K562 (cell line): ENCODE data around the gene CFAP157. TPM values are rescaled to one million over a fixed set of nuclear protein-coding genes. Genes with fewer than 3 reads are reported as not detected.

Experiments
- ATAC-seq: fragments of 200-7000 bp; cut with Tn5 transposase; 3 replicates; pipeline ENCODE4 v1.9.1; 2020; ENCODE audit warnings: moderate library complexity
- BruUV-seq: library from RNA; stranded (reverse); fragments of 400-500 nt; replicated peaks from 2 replicates; lab custom pipeline; 2021; lab: Mats Ljungman, UMichigan
- CTCF ChIA-PET: fragments of 300-600 bp; formaldehyde crosslinking; extraction: SDS; loops from one replicate; lab custom pipeline; 2021; ENCODE audit warnings: low intra/inter-chr PET ratio; lab: Yijun Ruan, JAX
- POLR2A ChIA-PET: fragments of 300-600, 350-650 bp; sonication (Branson Sonifier 250); formaldehyde crosslinking; extraction: SDS; loops from one replicate; lab custom pipeline; 2021; ENCODE audit warnings: antibody characterized with exemption, inconsistent platforms; lab: Yijun Ruan, JAX
- DNase-seq, 4 experiments: peaks; one replicate each; pipeline versions ENCODE4 v3.0.0 to v3.0.0-alpha.2; 2011 to 2018; ENCODE audit warnings: low spot score in 3 of 4, mixed read lengths in 3 of 4; ENCODE audit errors: extremely low read depth in 1 of 4
- FAIRE-seq: peaks from 2 replicates; lab custom pipeline; 2011; peaks lifted over from hg19 to GRCh38; lab: Jason Lieb, UNC
- H2AFZ ChIP-seq: 2 replicates; pipeline ENCODE4 v1.6.0; 2011; ENCODE audit warnings: low read depth, low read length, control low read depth, inconsistent platforms
- H3K27ac ChIP-seq: fragments of 200-600 bp; 3 replicates; pipeline ENCODE4 v1.8.0; 2011; ENCODE audit warnings: low read depth, mild to moderate bottlenecking, control low read depth, inconsistent platforms, low read length, moderate library complexity, mixed read lengths; ENCODE audit errors: extremely low read depth
- H3K27me3 ChIP-seq, 2 experiments: fragments of 300-600 bp in 1 of 2; 2 replicates in 1 of 2; 3 replicates in 1 of 2; pipeline versions ENCODE4 v1.6.0 to v1.8.0; 2011; ENCODE audit warnings: inconsistent platforms in 2 of 2, low read length in 2 of 2, mild to moderate bottlenecking in 1 of 2, mixed read lengths in 1 of 2, moderate library complexity in 1 of 2; ENCODE audit not compliant: control insufficient read depth in 2 of 2, insufficient read depth in 2 of 2
- H3K36me3 ChIP-seq: fragments of 300-600 bp; 3 replicates; pipeline ENCODE4 v1.8.0; 2011; ENCODE audit warnings: mild to moderate bottlenecking, low read length, inconsistent platforms; ENCODE audit not compliant: control insufficient read depth, insufficient read depth
- H3K4me1 ChIP-seq, 2 experiments: fragments of 200-600 bp in 1 of 2; replicated peaks in 1 of 2; 2 replicates in 1 of 2; 3 replicates in 1 of 2; pipeline versions ENCODE4 v1.5.1 to v1.8.0; 2011; ENCODE audit warnings: inconsistent platforms in 2 of 2, low read length in 2 of 2, mild to moderate bottlenecking in 1 of 2, mixed read lengths in 1 of 2, moderate library complexity in 1 of 2; ENCODE audit not compliant: control insufficient read depth in 2 of 2, insufficient read depth in 2 of 2
- H3K4me2 ChIP-seq: 2 replicates; pipeline ENCODE4 v1.6.1; 2011; ENCODE audit warnings: low read length, control low read depth, inconsistent platforms, mixed read lengths; ENCODE audit not compliant: insufficient read depth
- H3K4me3 ChIP-seq: fragments of 200-600 bp; sonication (generic), shearing (Covaris generic); 2 replicates; pipeline ENCODE4 v1.5.1; 2016; ENCODE audit warnings: control low read depth, inconsistent platforms
- H3K79me2 ChIP-seq: fragments of 200-600 bp; 3 replicates; pipeline ENCODE4 v1.8.0; 2011; ENCODE audit warnings: low read length, inconsistent platforms; ENCODE audit not compliant: control insufficient read depth, insufficient read depth
- H3K9ac ChIP-seq, 2 experiments: 2 replicates each; pipeline versions ENCODE4 v1.6.0 to v1.6.1; 2011; ENCODE audit warnings: low read depth in 2 of 2, low read length in 2 of 2, control low read depth in 1 of 2, inconsistent platforms in 1 of 2, mild to moderate bottlenecking in 1 of 2, mixed read lengths in 1 of 2; ENCODE audit not compliant: insufficient read depth in 1 of 2
- H3K9me1 ChIP-seq: one replicate; pipeline ENCODE4 v1.6.0; 2011; ENCODE audit warnings: inconsistent platforms, mild to moderate bottlenecking, low read length, moderate library complexity; ENCODE audit not compliant: control insufficient read depth, insufficient read depth
- H3K9me3 ChIP-seq: replicated peaks from 2 replicates; pipeline ENCODE4 v1.5.1; 2011; ENCODE audit warnings: low read depth, low read length, inconsistent platforms; ENCODE audit not compliant: control insufficient read depth, insufficient read depth
- H4K20me1 ChIP-seq: replicated peaks from 2 replicates; pipeline ENCODE4 v1.6.1; 2011; ENCODE audit warnings: low read length, inconsistent platforms, mixed read lengths; ENCODE audit not compliant: control insufficient read depth, insufficient read depth
- BHLHE40 ChIP-seq: IDR thresholded peaks from 2 replicates; pipeline ENCODE4 v1.6.1; 2011; ENCODE audit warnings: low read length, improper control_type of control experiment
- ETV5 ChIP-seq: sonication (generic); formaldehyde crosslinking; IDR thresholded peaks from 2 replicates; pipeline ENCODE4 v1.4.0; 2020; ENCODE audit warnings: low read depth, mild to moderate bottlenecking, missing genetic modification reagents
- TBP ChIP-seq: optimal IDR thresholded peaks from 2 replicates; pipeline ENCODE3; 2011; ENCODE audit warnings: low read depth, low read length, improper control_type of control experiment
- WGBS: fragments of 100-300 bp; shearing (Covaris generic); methylation state at CpG from one replicate; pipeline ENCODE4 v1.1.6; 2016; ENCODE audit warnings: low coverage, mixed read lengths; ENCODE audit not compliant: insufficient coverage; ENCODE audit errors: missing lambda C conversion rate; 5-methylcytosine and 5-hydroxymethylcytosine counted together
- in situ Hi-C: fragments of 300-500 bp; cut with MboI; formaldehyde crosslinking; loops from 4 replicates; pipeline ENCODE4 v1.15.0; 2018; ENCODE audit warnings: inconsistent platforms, mixed read lengths
- intact Hi-C: fragments of 100-400 bp; cut with micrococcal nuclease; formaldehyde crosslinking; loops from 2 replicates; pipeline ENCODE4 v1.14.2; 2022
- polyA plus RNA-seq, 8 experiments: library from polyadenylated mRNA; depleted of rRNA in 4 of 8; stranded (reverse) in 5 of 8; unstranded in 3 of 8; fragments of >200 nt; fragmentation: Nextera tagmentation in 2 of 8; fragmentation: Illumina TruSeq in 1 of 8; extraction: Ambion mirVana in 2 of 8; extraction: Trizol in 1 of 8; gene quantifications; 2 replicates each; pipeline versions ENCODE4 v1.2.1 to v1.2.3, GENCODE V29; 2011 to 2014; ENCODE audit warnings: inconsistent platforms in 1 of 8, missing spikeins in 1 of 8
- total RNA-seq, 7 experiments: library from RNA; depleted of rRNA in 6 of 7; stranded (reverse); fragments of >200 nt in 6 of 7; fragmentation: Illumina TruSeq in 2 of 7; extraction: Trizol in 2 of 7; gene quantifications; 2 replicates each; pipeline versions ENCODE4 v1.2.1 to v1.2.3, GENCODE V29; 2011 to 2021; ENCODE audit warnings: low replicate concordance in 1 of 7
- TF ChIP-seq, protein P1 (sequence below): sonication (generic); formaldehyde crosslinking; IDR thresholded peaks from 2 replicates; pipeline ENCODE4 v1.9.0; 2022; ENCODE audit warnings: mild to moderate bottlenecking, missing genetic modification reagents
- TF ChIP-seq, protein P2 (sequence below): sonication (generic); formaldehyde crosslinking; IDR thresholded peaks from 2 replicates; pipeline ENCODE4 v1.9.0; 2022; ENCODE audit warnings: mild to moderate bottlenecking, missing genetic modification reagents

Gene CFAP157
- total and polyA plus RNA-seq, 9 of the 15 experiments (the other 6 are each of a cell fraction or from before 2014, with no cell fraction given) = 0.03 TPM; not detected in 8

DNA sequence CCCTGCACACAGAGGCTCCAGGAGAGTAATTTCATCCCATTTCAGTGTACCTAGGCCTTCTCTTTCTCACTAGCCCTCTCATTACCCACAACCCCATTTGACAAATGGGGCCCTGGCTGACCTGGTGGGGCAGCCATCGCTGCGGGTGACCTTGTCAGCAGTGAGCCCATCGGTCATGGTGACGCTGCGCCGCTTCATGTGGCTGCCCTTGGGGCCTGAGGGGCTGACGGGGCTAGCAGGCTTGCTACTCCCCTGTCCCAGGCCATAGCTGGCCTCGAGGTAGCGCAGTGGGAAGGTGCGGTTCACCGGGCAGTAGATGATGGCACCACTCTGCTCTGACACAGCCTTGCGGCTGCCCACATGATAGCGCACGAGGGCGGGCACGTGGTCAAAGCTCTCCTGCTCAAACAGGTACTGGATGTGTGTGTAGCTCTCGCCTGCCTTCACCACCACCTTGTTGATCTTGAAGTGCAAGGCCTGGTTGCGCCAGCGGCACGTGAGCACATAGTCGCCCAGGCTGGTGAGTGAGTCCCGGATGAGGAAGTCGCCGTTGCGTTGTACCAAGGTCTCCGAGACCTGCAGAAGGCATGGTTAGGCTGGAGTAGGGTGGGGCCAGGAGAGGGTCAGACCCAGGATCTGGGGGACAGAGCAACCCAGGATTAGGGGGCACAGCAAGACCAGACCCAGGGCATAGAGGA is 42.5 kb downstream of the CFAP157 start:
- FAIRE-seq = no peak
- H3K27ac ChIP-seq = no peak overlapping the region
- no peaks in the 10 kb centered on the region for H3K9me1 ChIP-seq
- BruUV-seq = no TSS peak
- peaks cover 9 to 54% of the 10 kb centered on the region in 2 experiments; a peak in 3 of 5 replicates for H3K27me3 ChIP-seq
- no peak overlapping the region for H2AFZ ChIP-seq
- WGBS = 9% methylated on average over 25 of the region's 26 CpGs
- in situ Hi-C loops (no loop called here), intact Hi-C loops (no loop called here)
- no peak for DNase-seq
- H3K4me1 ChIP-seq = peaks cover 0 to 24% of the 10 kb centered on the region in 2 experiments; a peak in 2 of 5 replicates
- no peaks in the 10 kb centered on the region for H3K9me3 ChIP-seq
- TF ChIP-seq BHLHE40 (peak; percentile 71), ETV5 (no peak), TBP (no peak)
- TF ChIP-seq, protein P1, sequence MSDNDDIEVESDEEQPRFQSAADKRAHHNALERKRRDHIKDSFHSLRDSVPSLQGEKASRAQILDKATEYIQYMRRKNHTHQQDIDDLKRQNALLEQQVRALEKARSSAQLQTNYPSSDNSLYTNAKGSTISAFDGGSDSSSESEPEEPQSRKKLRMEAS = peak; percentile 31; the same call in 1 of the 2 replicates
- TF ChIP-seq, protein P2, sequence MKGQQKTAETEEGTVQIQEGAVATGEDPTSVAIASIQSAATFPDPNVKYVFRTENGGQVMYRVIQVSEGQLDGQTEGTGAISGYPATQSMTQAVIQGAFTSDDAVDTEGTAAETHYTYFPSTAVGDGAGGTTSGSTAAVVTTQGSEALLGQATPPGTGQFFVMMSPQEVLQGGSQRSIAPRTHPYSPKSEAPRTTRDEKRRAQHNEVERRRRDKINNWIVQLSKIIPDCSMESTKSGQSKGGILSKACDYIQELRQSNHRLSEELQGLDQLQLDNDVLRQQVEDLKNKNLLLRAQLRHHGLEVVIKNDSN = peak; percentile 48; the same call in 1 of the 2 replicates
- TF ChIP-seq, all 486 proteins: peak for 3
- H3K4me3 ChIP-seq = no peak overlapping the region
- ATAC-seq = no peak
- H3K4me2 ChIP-seq = no peak overlapping the region
- H3K79me2 ChIP-seq = no peaks in the 10 kb centered on the region
- ChIA-PET CTCF (no interaction called here), POLR2A (no interaction called here)
- H3K36me3 ChIP-seq = no peaks in the 10 kb centered on the region
- H3K9ac ChIP-seq = peak overlapping the region in 1 of 2 experiments; percentile 43; a peak in 2 of 4 replicates
- peaks cover 23% of the 10 kb centered on the region for H4K20me1 ChIP-seq
